B cell (primary cell): ENCODE results near the gene MYH10. TPM values are rescaled to one million over a fixed set of nuclear protein-coding genes. Genes with fewer than 3 reads are reported as not detected.

Experiments used
- ATAC-seq: fragments of 200-7000 bp; cut with Tn5 transposase; one replicate; pipeline ENCODE4 v1.10.0; 2021; ENCODE audit warnings: low read depth, mild to moderate bottlenecking, moderate number of reproducible peaks, moderate library complexity
- CTCF ChIA-PET: fragments of 350-600 bp; sonication (Branson Sonifier 250); formaldehyde crosslinking; loops from one replicate; lab custom pipeline; 2021; ENCODE audit warnings: antibody characterized with exemption, inconsistent platforms; lab: Charles Lee
- POLR2A ChIA-PET: fragments of 350-600 bp; sonication (Branson Sonifier 250); formaldehyde crosslinking; loops from one replicate; lab custom pipeline; 2021; ENCODE audit warnings: antibody characterized with exemption; lab: Charles Lee
- DNase-seq: peaks from one replicate; pipeline ENCODE4 v3.0.0; 2013
- H2AFZ ChIP-seq: 2 replicates; pipeline ENCODE4 v1.6.1; 2012; ENCODE audit warnings: mild to moderate bottlenecking, low read depth, low read length; ENCODE audit not compliant: insufficient read depth, poor library complexity, severe bottlenecking
- H3K27ac ChIP-seq, 2 donors: 1 replicate in 1 of 2; 2 replicates in 1 of 2; pipeline ENCODE4 v1.5.1; 2012 to 2013; ENCODE audit warnings: low read length in 2 of 2, mild to moderate bottlenecking in 2 of 2, moderate library complexity in 1 of 2
- H3K27me3 ChIP-seq, 4 experiments: fragments of 200-600 bp in 1 of 4; sonication (generic) in 1 of 4; replicated peaks in 1 of 4; 1 replicate in 2 of 4; 2 replicates in 2 of 4; pipeline versions ENCODE4 v1.6.1 to v1.7.0; 2013 to 2016; ENCODE audit warnings: low read length in 3 of 4, mild to moderate bottlenecking in 2 of 4, mixed read lengths in 1 of 4, moderate library complexity in 1 of 4; ENCODE audit not compliant: insufficient read depth in 4 of 4, control insufficient read depth in 3 of 4; ENCODE audit errors: control extremely low read depth in 1 of 4
- H3K36me3 ChIP-seq, 2 experiments: replicated peaks in 1 of 2; 1 replicate in 1 of 2; 2 replicates in 1 of 2; pipeline versions ENCODE4 v1.6.1 to v1.7.1; 2013; ENCODE audit warnings: low read length in 1 of 2; ENCODE audit not compliant: insufficient read depth in 2 of 2, control insufficient read depth in 1 of 2; ENCODE audit errors: control extremely low read depth in 1 of 2, extremely low read depth in 1 of 2
- H3K4me1 ChIP-seq, 2 donors: fragments of 200-600 bp in 1 of 2; sonication (generic) in 1 of 2; 1 replicate in 1 of 2; 2 replicates in 1 of 2; pipeline versions ENCODE4 v1.5.1 to v1.6.1; 2013 to 2017; ENCODE audit warnings: low read length in 2 of 2; ENCODE audit not compliant: control insufficient read depth in 2 of 2, insufficient read depth in 2 of 2
- H3K4me2 ChIP-seq: replicated peaks from 2 replicates; pipeline ENCODE3; 2012; ENCODE audit warnings: mild to moderate bottlenecking, low read depth, low read length; ENCODE audit not compliant: poor library complexity, severe bottlenecking
- H3K4me3 ChIP-seq, 5 experiments: fragments of 200-600 bp in 1 of 5; sonication (generic) in 1 of 5; 1 replicate in 3 of 5; 2 replicates in 2 of 5; pipeline versions ENCODE4 v1.5.1 to v1.7.0; 2011 to 2016; ENCODE audit warnings: low read length in 4 of 5, mild to moderate bottlenecking in 4 of 5, low read depth in 2 of 5, control low read depth in 1 of 5, moderate library complexity in 1 of 5; ENCODE audit not compliant: insufficient read depth in 1 of 5; ENCODE audit errors: control extremely low read depth in 1 of 5, extremely low read depth in 1 of 5
- H3K79me2 ChIP-seq: fragments of 200-600 bp; sonication (generic); one replicate; pipeline ENCODE4 v1.6.0; 2016; ENCODE audit warnings: low read length; ENCODE audit not compliant: control insufficient read depth, insufficient read depth
- H3K9ac ChIP-seq: fragments of 200-600 bp; sonication (generic); 2 replicates; pipeline ENCODE4 v1.6.1; 2017; ENCODE audit warnings: mild to moderate bottlenecking, low read length, moderate library complexity
- H3K9me3 ChIP-seq, 3 donors: one replicate each; pipeline versions ENCODE4 v1.6.1 to v1.7.1; 2013; ENCODE audit warnings: low read length in 2 of 3; ENCODE audit not compliant: control insufficient read depth in 2 of 3, insufficient read depth in 1 of 3; ENCODE audit errors: control extremely low read depth in 1 of 3
- H4K20me1 ChIP-seq: 2 replicates; pipeline ENCODE4 v1.6.0; 2012; ENCODE audit warnings: mild to moderate bottlenecking, low read length; ENCODE audit not compliant: insufficient read depth, control insufficient read depth, poor library complexity, severe bottlenecking
- H3K27ac Mint-ChIP-seq: one replicate; pipeline ENCODE4 v1.8.0; 2021; ENCODE audit warnings: mixed read lengths
- H3K27me3 Mint-ChIP-seq: one replicate; pipeline ENCODE4 v1.8.0; 2021; ENCODE audit warnings: mixed read lengths
- H3K4me1 Mint-ChIP-seq: one replicate; pipeline ENCODE4 v1.8.0; 2021; ENCODE audit warnings: mixed read lengths
- H3K4me3 Mint-ChIP-seq: one replicate; pipeline ENCODE4 v1.8.0; 2021; ENCODE audit warnings: mixed read lengths
- H3K9me3 Mint-ChIP-seq: one replicate; pipeline ENCODE4 v1.8.0; 2022; ENCODE audit warnings: mixed read lengths; ENCODE audit not compliant: insufficient read depth
- CTCF ChIP-seq: fragments of 200-600 bp; IDR thresholded peaks from one replicate; pipeline ENCODE4 v1.8.0; 2022; ENCODE audit warnings: antibody characterized with exemption, mild to moderate bottlenecking
- EZH2 ChIP-seq: IDR thresholded peaks from 2 replicates; pipeline ENCODE4 v1.6.1; 2012; ENCODE audit warnings: borderline replicate concordance, low read depth, mild to moderate bottlenecking, moderate library complexity, low read length; ENCODE audit not compliant: insufficient read depth, poor library complexity, severe bottlenecking
- WGBS: methylation state at CpG from one replicate; pipeline ENCODE4 v1.1.5; 2013; ENCODE audit warnings: missing lambda C conversion rate; ENCODE audit not compliant: insufficient coverage; 5-methylcytosine and 5-hydroxymethylcytosine counted together
- intact Hi-C: fragments of 100-400 bp; cut with micrococcal nuclease; formaldehyde crosslinking; loops from one replicate; pipeline ENCODE4 v1.10.0; 2022
- polyA plus RNA-seq: library from polyadenylated mRNA; depleted of rRNA; stranded (reverse); fragments of >200 nt; gene quantifications from 2 replicates; pipeline ENCODE4 v1.2.3, GENCODE V29; 2012
- total RNA-seq, 2 donors: library from RNA; stranded (reverse); fragments of 120-200 nt in 1 of 2; gene quantifications; 1 replicate in 1 of 2; 2 replicates in 1 of 2; pipeline versions ENCODE4 v1.2.3 to v1.2.4, GENCODE V29; 2013 to 2022

MYH10 gene
- total and polyA plus RNA-seq, 2 donors (not counting 1 experiment from before 2014, with no cell fraction given) = 0.04 to 1.7 TPM

- CTCF ChIA-PET = interaction anchor here (1.4 kb wide), 1 partner anchor 172 kb away, joined by 3 read pairs; no protein-coding TSS in a partner anchor
- Histone ChIP-seq H3K9me3 (no peaks in the 10 kb centered on the region), H3K4me2 (no peak overlapping the region), H3K79me2 (no peaks in the 10 kb centered on the region), H3K4me1 (no peaks in the 10 kb centered on the region), H3K36me3 (no peaks in the 10 kb centered on the region), H3K9ac (no peak overlapping the region), H3K27me3 (no peaks in the 10 kb centered on the region), H3K27ac (no peak overlapping the region), H4K20me1 (no peaks in the 10 kb centered on the region), H2AFZ (no peak overlapping the region), H3K4me3 (no peak overlapping the region)
- no peak for TF ChIP-seq CTCF
- TF ChIP-seq EZH2 = no peak
- Mint-ChIP-seq H3K27ac (no peak overlapping the region), H3K4me3 (no peak overlapping the region), H3K27me3 (no peaks in the 10 kb centered on the region), H3K9me3 (no peaks in the 10 kb centered on the region), H3K4me1 (peaks cover 4% of the 10 kb centered on the region)
- DNase-seq = no peak
- intact Hi-C loops = no loop called here
- ATAC-seq = no peak
- POLR2A ChIA-PET = no interaction called here
- 13% methylated on average over 1 of the region's 5 CpGs for WGBS
These were observed 49.4 kb downstream of the MYH10 start for GRCh38 chr17:8580952-8581658.

- WGBS = no CpG with 5 or more reads among the region's 2 CpGs
- no peak for TF ChIP-seq CTCF
- Mint-ChIP-seq H3K9me3 (no peaks in the 10 kb centered on the region), H3K4me3 (no peak overlapping the region), H3K4me1 (peaks cover 4% of the 10 kb centered on the region), H3K27me3 (no peaks in the 10 kb centered on the region), H3K27ac (no peak overlapping the region)
- Histone ChIP-seq H3K4me1 (no peaks in the 10 kb centered on the region), H3K79me2 (no peaks in the 10 kb centered on the region), H3K36me3 (no peaks in the 10 kb centered on the region), H2AFZ (no peak overlapping the region), H3K9ac (no peak overlapping the region), H3K4me3 (no peak overlapping the region), H4K20me1 (no peaks in the 10 kb centered on the region), H3K27me3 (no peaks in the 10 kb centered on the region), H3K4me2 (no peak overlapping the region), H3K27ac (no peak overlapping the region), H3K9me3 (no peaks in the 10 kb centered on the region)
- ATAC-seq (no peak), DNase-seq (no peak)
- ChIA-PET POLR2A (no interaction called here), CTCF (no interaction called here)
- intact Hi-C loops = no loop called here
These were observed 52.7 kb downstream of the MYH10 start for GRCh38 chr17:8577868-8578267.
